Activated T-cell treated with anti-CD3 and anti-CD28 coated beads for 4 hours (primary cell): ENCODE data around the gene GPR55.

ENCODE experiments used
- DNase-seq: peaks from one replicate; pipeline ENCODE4 v3.0.0-alpha.2; 2020

The GPR55 gene

GRCh38 chr2:230865766-230866755 lies 59.0 kb downstream of the GPR55 start:
- no peak for DNase-seq

- no peak for DNase-seq
These were observed 59.7 kb downstream of the GPR55 start for GRCh38 chr2:230865307-230865765.

- peak; percentile 58 for DNase-seq
These were observed 60.3 kb downstream of the GPR55 start, which contains the start of gene ITM2C for GRCh38 chr2:230864605-230865306. Gene ITM2C (plus strand): TSS chr2:230864942. CDS start chr2:230865026, 84 bp downstream.

GRCh38 chr2:230864122-230864604 lies 60.9 kb downstream of the GPR55 start:
- no peak for DNase-seq

- no peak for DNase-seq
These were observed 61.5 kb downstream of the GPR55 start for GRCh38 chr2:230863442-230864121.

GRCh38 chr2:230863031-230863430 lies 62.0 kb downstream of the GPR55 start:
- DNase-seq: no peak

- no peak for DNase-seq
These were observed 62.8 kb downstream of the GPR55 start for GRCh38 chr2:230862292-230862691.

- no peak for DNase-seq
These were observed 63.3 kb downstream of the GPR55 start for GRCh38 chr2:230861552-230862255.
